SU-DHL-6 (cell line): ENCODE measurements around the gene SALL3.

Source experiments
- CTCF ChIP-seq: fragments of 200-600 bp; sonication (generic); IDR thresholded peaks from one replicate; pipeline ENCODE4 v1.5.1; 2017; ENCODE audit warnings: antibody characterized with exemption, mild to moderate bottlenecking, low read length, moderate library complexity; ENCODE audit not compliant: insufficient read depth, poor library complexity, severe bottlenecking
- EZH2phosphoT487 ChIP-seq: fragments of 200-600 bp; sonication (generic), shearing (Covaris generic); conservative IDR thresholded peaks from 2 replicates; pipeline ENCODE4 v1.6.1; 2018; ENCODE audit warnings: mild to moderate bottlenecking, antibody characterized with exemption, low read length, moderate library complexity, mixed read lengths

- TF ChIP-seq CTCF (no peak), EZH2phosphoT487 (no peak)
Measured at GRCh38 chr18:78972930-78973331, 6.7 kb upstream of the SALL3 start.
